Amygdala (tissue), 56 donors: Measurements from ENCODE around the gene PROS1.

Experiments
- DNase-seq, 56 donors: peaks; one replicate each; lab custom pipeline; 2025; lab: John Stamatoyannopoulos, UW

Gene PROS1

GRCh38 chr3:93973131-93974126 is at the start of gene PROS1:
TSS of gene PROS1 (minus strand) at chr3:93973896. CDS start at chr3:93973749, 147 bp downstream.
- peak in 53 of 56 donors; percentile 7 to 77 (median 47) for DNase-seq

- no peak for DNase-seq
Measured at GRCh38 chr3:94020293-94020692, 46.6 kb upstream of the PROS1 start.

- DNase-seq: no peak
Measured at GRCh38 chr3:94019659-94020058, 46.0 kb upstream of the PROS1 start.

- no peak for DNase-seq
Measured at GRCh38 chr3:94015025-94015424, 41.3 kb upstream of the PROS1 start.

GRCh38 chr3:94012185-94012584 is 38.5 kb upstream of the PROS1 start:
- no peak for DNase-seq

- DNase-seq: no peak
Measured at GRCh38 chr3:94011233-94011711, 37.6 kb upstream of the PROS1 start.

- DNase-seq: no peak
Measured at GRCh38 chr3:94009608-94010007, 35.9 kb upstream of the PROS1 start.

GRCh38 chr3:94008253-94008652 is 34.6 kb upstream of the PROS1 start:
- no peak for DNase-seq

GRCh38 chr3:94004301-94004910 is 30.7 kb upstream of the PROS1 start:
- DNase-seq: peak in 1 of 56 donors; percentile 15

GRCh38 chr3:94001827-94002495 is 28.3 kb upstream of the PROS1 start:
- no peak for DNase-seq

GRCh38 chr3:94001191-94001590 is 27.5 kb upstream of the PROS1 start:
- DNase-seq: no peak

GRCh38 chr3:93994056-93994455 is 20.4 kb upstream of the PROS1 start:
- DNase-seq: no peak

- no peak for DNase-seq
Measured at GRCh38 chr3:93992207-93992606, 18.5 kb upstream of the PROS1 start.

- no peak for DNase-seq
Measured at GRCh38 chr3:93991631-93992030, 17.9 kb upstream of the PROS1 start.

GRCh38 chr3:93989241-93989640 is 15.5 kb upstream of the PROS1 start:
- no peak for DNase-seq

- DNase-seq: no peak
Measured at GRCh38 chr3:93988764-93989163, 15.1 kb upstream of the PROS1 start.

- no peak for DNase-seq
Measured at GRCh38 chr3:93988283-93988682, 14.6 kb upstream of the PROS1 start.

- no peak for DNase-seq
Measured at GRCh38 chr3:93984618-93985017, 10.9 kb upstream of the PROS1 start.

GRCh38 chr3:93983408-93983807 is 9.7 kb upstream of the PROS1 start:
- DNase-seq: no peak

GRCh38 chr3:93981649-93982048 is 8.0 kb upstream of the PROS1 start:
- DNase-seq: no peak
